ENCODE measurements around the gene DNAH9.

GRCh38 chr17:11550431-11550830, 47.8 kb upstream of the DNAH9 start:
- TF ChIP-seq CTCF (IDR thresholded peaks at IDR 0.05) (no peak), POLR2A (IDR thresholded peaks at IDR 0.05) (no peak), EP300 (IDR thresholded peaks at IDR 0.05) (no peak)
